Right lobe of liver (tissue), 6 donors: ENCODE measurements around the gene EDN2. TPM values are rescaled to one million over a fixed set of nuclear protein-coding genes. Genes with fewer than 3 reads are reported as not detected.
A peak's percentile ranks its signal among the peaks of the same experiment; 100 is the strongest.

Experiments
- ATAC-seq, 4 donors: fragments of 200-7000 bp; cut with Tn5 transposase; one replicate each; pipeline ENCODE4 v1.9.1; 2020; ENCODE audit warnings: mild to moderate bottlenecking in 4 of 4, moderate library complexity in 4 of 4
- DNase-seq, 3 donors: peaks; one replicate each; pipeline ENCODE4 v3.0.0-alpha.2; 2020
- H3K27ac ChIP-seq, 3 donors: fragments of 200-600 bp; one replicate each; pipeline ENCODE4 v1.8.0; 2022
- H3K27me3 ChIP-seq, 2 donors: fragments of 200-600 bp; one replicate each; pipeline ENCODE4 v1.8.0; 2022
- H3K36me3 ChIP-seq, 4 donors: fragments of 200-600 bp; sonication (generic) in 1 of 4; one replicate each; pipeline versions ENCODE4 v1.5.1 to v1.8.0; 2017 to 2022; ENCODE audit warnings: control low read depth in 1 of 4
- H3K4me1 ChIP-seq, 4 donors: fragments of 200-600 bp; sonication (generic) in 1 of 4; one replicate each; pipeline versions ENCODE4 v1.5.1 to v1.8.0; 2017 to 2022; ENCODE audit warnings: control low read depth in 1 of 4
- H3K4me3 ChIP-seq, 3 donors: fragments of 200-600 bp; one replicate each; pipeline ENCODE4 v1.8.0; 2022
- H3K9me3 ChIP-seq, 4 donors: fragments of 200-600 bp; sonication (generic) in 1 of 4; one replicate each; pipeline versions ENCODE4 v1.5.1 to v1.8.0; 2017 to 2022; ENCODE audit warnings: control low read depth in 1 of 4
- CTCF ChIP-seq, 4 donors: fragments of 200-600 bp in 3 of 4; fragments of 450-650 bp in 1 of 4; IDR thresholded peaks; one replicate each; pipeline versions ENCODE4 v1.5.1 to v1.8.0; 2016 to 2022; ENCODE audit warnings: antibody characterized with exemption in 4 of 4, mild to moderate bottlenecking in 2 of 4
- POLR2A ChIP-seq: fragments of 450-650 bp; IDR thresholded peaks from one replicate; pipeline ENCODE4 v1.6.1; 2017; ENCODE audit warnings: antibody characterized with exemption, mild to moderate bottlenecking
- WGBS: methylation state at CpG from one replicate; pipeline ENCODE4 v1.1.6; 2018; ENCODE audit warnings: low coverage, low lambda C conversion rate; ENCODE audit not compliant: insufficient coverage; ENCODE audit errors: missing lambda C conversion rate; 5-methylcytosine and 5-hydroxymethylcytosine counted together
- intact Hi-C, 2 donors: fragments of 100-400 bp; cut with DNase I; formaldehyde crosslinking; loops; one replicate each; pipeline versions ENCODE4 v1.11.2 to v1.14.1; 2022
- total RNA-seq, 6 experiments: library from RNA; depleted of rRNA in 2 of 6; stranded (reverse); fragments of >200 nt in 2 of 6; fragmentation: NEBNext Ultra II Directional in 3 of 6; extraction: Animal tissue kit (Norgen Biotek cat#: 25700) in 3 of 6; gene quantifications; one replicate each; pipeline versions ENCODE4 v1.1.0 to v1.2.4, GENCODE V29; 2016 to 2023
- donor health status: DM: no; HTN: yes; CAD: no.
- donor health status: DM: no; HTN: no; CAD: no.
- donor health status: DM: no; HTN: no; CAD: no.
- donor health status: DM: no; HTN: yes; CAD: no.
- donor health status: DM: no; HTN: yes; CAD: no.

Gene EDN2
- total RNA-seq, 6 experiments from 2014 or later, result 0.18 to 1.6 (median 0.31) TPM; not detected in 2

GRCh38 chr1:41462680-41463004 is 21.8 kb downstream of the EDN2 start:
- Histone ChIP-seq H3K36me3 (no peaks in the 10 kb centered on the region), H3K27me3 (no peaks in the 10 kb centered on the region), H3K4me1 (peaks cover 0 to 8% (median 0%) of the 10 kb centered on the region in 4 donors), H3K9me3 (no peaks in the 10 kb centered on the region), H3K4me3 (no peak overlapping the region), H3K27ac (no peak overlapping the region)
- WGBS, result 100% methylated on average over 2 of the region's 2 CpGs
- intact Hi-C loops, result no loop called here
- no peak for ATAC-seq
- no peak for DNase-seq
- TF ChIP-seq CTCF (IDR thresholded peaks at IDR 0.05) (no peak), POLR2A (no peak)

- no peak for TF ChIP-seq POLR2A
- Histone ChIP-seq H3K9me3 (no peaks in the 10 kb centered on the region), H3K36me3 (no peaks in the 10 kb centered on the region), H3K27ac (no peak overlapping the region), H3K27me3 (no peaks in the 10 kb centered on the region), H3K4me1 (peaks cover 0 to 8% (median 0%) of the 10 kb centered on the region in 4 donors), H3K4me3 (no peak overlapping the region)
- intact Hi-C loops, result no loop called here
- no peak for DNase-seq
- peak; percentile 24 to 79 (median 62) for ATAC-seq
- WGBS, result 53% methylated on average over 4 of the region's 4 CpGs
These were observed 22.4 kb downstream of the EDN2 start for GRCh38 chr1:41461790-41462679.

- ATAC-seq (no peak), DNase-seq (no peak)
- TF ChIP-seq CTCF (IDR thresholded peaks at IDR 0.05) (no peak), POLR2A (no peak)
- Histone ChIP-seq H3K27me3 (no peaks in the 10 kb centered on the region), H3K27ac (no peak overlapping the region), H3K9me3 (no peaks in the 10 kb centered on the region), H3K4me1 (peaks cover 0 to 3% (median 0%) of the 10 kb centered on the region in 4 donors), H3K4me3 (no peak overlapping the region), H3K36me3 (no peaks in the 10 kb centered on the region)
- intact Hi-C loops, result no loop called here
- WGBS, result 92% methylated on average over 2 of the region's 10 CpGs
These were observed 27.5 kb downstream of the EDN2 start for GRCh38 chr1:41456847-41457540.

- Histone ChIP-seq H3K27ac (no peak overlapping the region), H3K36me3 (no peaks in the 10 kb centered on the region), H3K27me3 (no peaks in the 10 kb centered on the region), H3K4me1 (no peaks in the 10 kb centered on the region), H3K4me3 (no peak overlapping the region), H3K9me3 (no peaks in the 10 kb centered on the region)
- DNase-seq, result no peak
- TF ChIP-seq CTCF (IDR thresholded peaks at IDR 0.05), result no peak
- no peak for TF ChIP-seq POLR2A
- intact Hi-C loops, result no loop called here
- ATAC-seq, result no peak
- WGBS, result 74% methylated on average over 6 of the region's 8 CpGs
These were observed 28.8 kb downstream of the EDN2 start for GRCh38 chr1:41455479-41456332.
